Kasumi-1 (cell line): Measurements from ENCODE around the gene ABTB1.
"Not testable (repeated sequence)": the region's sequence is repeated elsewhere in the genome, so short reads cannot be mapped to it uniquely, and the experiment has no call there.

Source experiments
- DNase-seq, 2 experiments: peaks; one replicate each; lab custom pipeline; 2025; lab: John Stamatoyannopoulos, UW

The ABTB1 gene

GRCh38 chr3:127704840-127705239, 32.1 kb downstream of the ABTB1 start:
- not testable (repeated sequence) for DNase-seq

- no peak for DNase-seq
These were observed 33.6 kb downstream of the ABTB1 start for GRCh38 chr3:127706312-127706711.

GRCh38 chr3:127706785-127707351, 34.1 kb downstream of the ABTB1 start:
- no peak for DNase-seq

GRCh38 chr3:127707851-127708411, 35.2 kb downstream of the ABTB1 start:
- no peak for DNase-seq

GRCh38 chr3:127708837-127709236, 36.1 kb downstream of the ABTB1 start:
- DNase-seq: no peak

- no peak for DNase-seq
These were observed 36.7 kb downstream of the ABTB1 start for GRCh38 chr3:127709320-127710060.

- no peak for DNase-seq
These were observed 37.6 kb downstream of the ABTB1 start for GRCh38 chr3:127710155-127710941.

GRCh38 chr3:127711021-127711695, 38.4 kb downstream of the ABTB1 start:
- no peak for DNase-seq

GRCh38 chr3:127711896-127712295, 39.1 kb downstream of the ABTB1 start:
- no peak for DNase-seq

GRCh38 chr3:127712461-127712860, 39.7 kb downstream of the ABTB1 start:
- DNase-seq: no peak

GRCh38 chr3:127712881-127713771, 40.4 kb downstream of the ABTB1 start:
- DNase-seq: no peak

GRCh38 chr3:127714125-127714571, 41.4 kb downstream of the ABTB1 start:
- no peak for DNase-seq

- no peak for DNase-seq
These were observed 42.1 kb downstream of the ABTB1 start for GRCh38 chr3:127714866-127715265.

- no peak for DNase-seq
These were observed 42.8 kb downstream of the ABTB1 start for GRCh38 chr3:127715532-127715931.

GRCh38 chr3:127716384-127716783, 43.6 kb downstream of the ABTB1 start:
- no peak for DNase-seq

- no peak for DNase-seq
These were observed 44.8 kb downstream of the ABTB1 start for GRCh38 chr3:127717357-127718244.

GRCh38 chr3:127718245-127718915, 45.6 kb downstream of the ABTB1 start:
- no peak for DNase-seq

- no peak for DNase-seq
These were observed 46.2 kb downstream of the ABTB1 start for GRCh38 chr3:127718916-127719290.

GRCh38 chr3:127719369-127719768, 46.6 kb downstream of the ABTB1 start:
- DNase-seq: no peak
